ENCODE results near the gene IL1RAPL1.

The IL1RAPL1 gene

GRCh38 chrX:29553542-29553941 lies 966.3 kb downstream of the IL1RAPL1 start:
- DNase-seq: no peak

GRCh38 chrX:29555465-29556091 lies 968.3 kb downstream of the IL1RAPL1 start:
- no peak for DNase-seq

- no peak for DNase-seq
These were observed 972.8 kb downstream of the IL1RAPL1 start for GRCh38 chrX:29560065-29560464.

GRCh38 chrX:29561417-29561816 lies 974.2 kb downstream of the IL1RAPL1 start:
- DNase-seq: no peak

GRCh38 chrX:29580560-29580959 lies 993.3 kb downstream of the IL1RAPL1 start:
- DNase-seq: no peak

- DNase-seq: no peak
These were observed 994.0 kb downstream of the IL1RAPL1 start for GRCh38 chrX:29581223-29581622.

GRCh38 chrX:29587107-29587506 lies 999.9 kb downstream of the IL1RAPL1 start:
- DNase-seq: no peak

GRCh38 chrX:29590921-29591320 lies 1003.7 kb downstream of the IL1RAPL1 start:
- DNase-seq: no peak

GRCh38 chrX:29604381-29604780 lies 1017.1 kb downstream of the IL1RAPL1 start:
- DNase-seq: no peak

- DNase-seq: no peak
These were observed 1030.0 kb downstream of the IL1RAPL1 start for GRCh38 chrX:29617276-29617675.

GRCh38 chrX:29617725-29618124 lies 1030.5 kb downstream of the IL1RAPL1 start:
- no peak for DNase-seq

GRCh38 chrX:29627833-29628232 lies 1040.6 kb downstream of the IL1RAPL1 start:
- no peak for DNase-seq

GRCh38 chrX:29634516-29634915 lies 1047.3 kb downstream of the IL1RAPL1 start:
- no peak for DNase-seq

GRCh38 chrX:29636331-29636730 lies 1049.1 kb downstream of the IL1RAPL1 start:
- DNase-seq: no peak

GRCh38 chrX:29640106-29640505 lies 1052.9 kb downstream of the IL1RAPL1 start:
- no peak for DNase-seq

- DNase-seq: no peak
These were observed 1054.2 kb downstream of the IL1RAPL1 start for GRCh38 chrX:29641461-29641860.

GRCh38 chrX:29643181-29643580 lies 1055.9 kb downstream of the IL1RAPL1 start:
- DNase-seq: no peak

GRCh38 chrX:29648161-29648560 lies 1060.9 kb downstream of the IL1RAPL1 start:
- no peak for DNase-seq

GRCh38 chrX:29652484-29652883 lies 1065.2 kb downstream of the IL1RAPL1 start:
- DNase-seq: no peak

GRCh38 chrX:29653721-29654120 lies 1066.5 kb downstream of the IL1RAPL1 start:
- no peak for DNase-seq

GRCh38 chrX:29659911-29660310 lies 1072.7 kb downstream of the IL1RAPL1 start:
- DNase-seq: no peak

GRCh38 chrX:29661290-29661689 lies 1074.0 kb downstream of the IL1RAPL1 start:
- DNase-seq: no peak

GRCh38 chrX:29662101-29662500 lies 1074.9 kb downstream of the IL1RAPL1 start:
- DNase-seq: no peak

- no peak for DNase-seq
These were observed 1075.7 kb downstream of the IL1RAPL1 start for GRCh38 chrX:29662759-29663503.

GRCh38 chrX:29665532-29665931 lies 1078.3 kb downstream of the IL1RAPL1 start:
- no peak for DNase-seq

Measured in stimulated activated CD8-positive, alpha-beta memory T cell treated with anti-CD3 and anti-CD28 coated beads, Interleukin-4, amount 100 ng/mL, for 48 hours (primary cell).